BE2C (cell line): Measurements from ENCODE around the gene LRG1.

ENCODE experiments used
- DNase-seq: peaks from one replicate; pipeline ENCODE4 v3.0.0-alpha.2; 2020
- H3K27me3 ChIP-seq: fragments of 250-450 bp; sonication (Bioruptor Pico); 2 replicates; pipeline ENCODE4 v1.5.1; 2020; ENCODE audit warnings: mild to moderate bottlenecking
- H3K36me3 ChIP-seq: fragments of 250-450 bp; sonication (Bioruptor Pico); 2 replicates; pipeline ENCODE4 v1.5.1; 2020; ENCODE audit warnings: mild to moderate bottlenecking
- H3K4me1 ChIP-seq: fragments of 250-450 bp; sonication (Bioruptor Pico); 2 replicates; pipeline ENCODE4 v1.5.1; 2020
- H3K4me3 ChIP-seq: 2 replicates; pipeline ENCODE4 v1.5.1; 2011; ENCODE audit warnings: low read depth, low read length
- H3K9me3 ChIP-seq: fragments of 250-450 bp; sonication (Bioruptor Pico); 2 replicates; pipeline ENCODE4 v1.5.1; 2020
- CTCF ChIP-seq: IDR thresholded peaks from 2 replicates; pipeline ENCODE4 v1.5.1; 2012; ENCODE audit warnings: mild to moderate bottlenecking, low read depth, low read length

Gene LRG1

DNA sequence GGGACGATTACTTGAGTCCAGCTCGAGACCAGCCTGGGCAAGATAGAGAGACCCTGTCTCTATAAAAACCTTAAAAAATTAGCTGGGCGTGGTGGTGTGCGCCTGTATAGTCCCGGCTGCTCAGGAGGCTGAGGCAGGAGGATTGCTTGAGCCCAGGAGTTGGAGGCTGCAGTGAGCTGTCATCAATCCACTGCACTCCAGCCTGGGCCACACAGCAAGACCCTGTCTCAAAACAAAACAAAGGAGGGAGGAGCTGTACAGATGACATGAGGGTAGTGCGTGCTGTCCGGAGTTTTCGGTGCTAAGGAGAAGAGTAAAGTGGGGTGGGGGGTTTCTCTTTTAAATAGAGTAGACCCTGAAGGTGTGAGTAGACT lies 45.2 kb downstream of the LRG1 start:
- no peak for DNase-seq
- Histone ChIP-seq H3K4me1 (no peaks in the 10 kb centered on the region), H3K27me3 (no peaks in the 10 kb centered on the region), H3K9me3 (peaks cover 6% of the 10 kb centered on the region; the same call in 1 of the 2 replicates), H3K36me3 (peaks cover 70% of the 10 kb centered on the region), H3K4me3 (no peak overlapping the region)
- TF ChIP-seq CTCF, result no peak

- TF ChIP-seq CTCF, result no peak
- Histone ChIP-seq H3K36me3 (peaks cover 76% of the 10 kb centered on the region), H3K4me1 (no peaks in the 10 kb centered on the region), H3K27me3 (no peaks in the 10 kb centered on the region), H3K4me3 (no peak overlapping the region), H3K9me3 (peaks cover 6% of the 10 kb centered on the region; the same call in 1 of the 2 replicates)
- DNase-seq, result no peak
These were observed 45.7 kb downstream of the LRG1 start for GRCh38 chr19:4493929-4494690.

DNA sequence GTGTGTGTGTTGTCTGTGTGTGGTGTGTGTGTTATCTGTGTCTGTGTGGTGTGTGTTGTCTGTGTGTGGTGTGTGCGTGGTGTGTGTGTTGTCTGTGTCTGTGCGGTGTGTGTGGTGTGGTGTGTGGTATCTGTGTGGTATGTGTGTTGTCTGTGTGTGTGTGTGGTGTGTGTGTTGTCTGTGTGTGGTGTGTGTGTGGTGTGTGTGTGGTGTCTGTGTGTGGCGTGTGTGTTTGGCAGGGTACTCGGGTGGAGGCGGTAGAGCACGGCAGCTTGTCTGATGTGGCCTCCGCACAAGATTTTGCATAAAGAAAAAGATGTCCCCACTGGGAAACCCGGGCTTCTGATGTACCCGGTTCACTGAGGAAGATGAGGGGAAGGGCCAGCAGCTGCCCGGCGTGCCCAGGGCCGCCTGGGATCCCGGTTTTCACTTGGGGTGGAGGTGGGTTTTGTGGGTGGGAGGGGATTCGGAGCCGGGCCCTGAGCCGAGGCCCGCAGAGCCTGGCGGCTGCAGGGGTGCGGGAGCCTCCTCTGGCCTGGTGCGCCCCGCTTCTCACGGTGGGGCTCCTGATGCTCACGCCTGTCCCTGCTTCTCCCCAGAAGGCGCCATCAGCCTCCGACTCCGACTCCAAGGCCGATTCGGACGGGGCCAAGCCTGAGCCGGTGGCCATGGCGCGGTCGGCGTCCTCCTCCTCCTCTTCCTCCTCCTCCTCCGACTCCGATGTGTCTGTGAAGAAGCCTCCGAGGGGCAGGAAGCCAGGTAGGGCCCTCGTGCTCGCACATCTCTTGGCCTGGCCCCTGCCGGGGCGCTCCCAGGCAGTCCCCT lies 46.5 kb downstream of the LRG1 start:
- no peak for DNase-seq
- H3K36me3 ChIP-seq, result peaks cover 78% of the 10 kb centered on the region
- TF ChIP-seq CTCF, result no peak

DNA sequence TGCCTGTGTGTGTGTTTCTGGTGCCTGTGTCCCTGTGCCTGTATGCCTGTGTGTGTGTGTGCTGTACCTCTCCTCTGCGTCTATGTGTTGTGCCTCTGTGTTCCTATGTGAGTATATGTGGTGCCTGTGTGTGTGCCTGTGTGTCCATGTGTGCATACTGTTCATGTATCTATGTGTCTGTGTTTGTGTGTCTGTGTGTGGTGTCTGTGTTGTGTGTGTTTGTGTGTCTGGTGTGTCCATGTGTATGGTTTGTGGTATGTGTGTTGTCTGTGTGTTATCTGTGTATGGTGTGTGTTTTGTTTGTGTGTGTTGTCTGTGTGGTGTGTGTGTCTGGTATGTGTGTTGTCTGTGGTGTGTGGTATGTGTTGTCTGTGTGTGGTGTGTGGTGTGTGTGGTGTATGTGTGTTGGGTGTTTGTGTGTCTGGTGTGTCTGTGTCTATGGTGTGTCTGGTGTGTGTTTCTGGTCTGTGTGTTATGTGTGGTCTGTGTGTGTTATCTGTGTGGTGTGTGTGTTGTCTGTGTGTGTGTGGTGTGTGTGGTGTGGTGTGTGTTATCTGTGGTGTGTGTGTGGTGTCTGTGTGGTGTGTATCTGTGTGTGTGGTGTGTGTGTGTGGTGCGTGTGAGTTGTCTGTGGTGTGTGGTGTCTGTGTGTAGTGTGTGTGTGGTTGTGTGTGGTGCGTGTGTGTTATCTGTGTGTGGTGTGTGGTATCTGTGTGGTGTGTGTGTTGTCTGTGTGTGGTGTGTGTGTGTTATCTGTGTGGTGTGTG lies 47.3 kb downstream of the LRG1 start:
- no peaks in the 10 kb centered on the region for H3K4me1 ChIP-seq
- peaks cover 72% of the 10 kb centered on the region for H3K36me3 ChIP-seq
- no peaks in the 10 kb centered on the region for H3K27me3 ChIP-seq
- DNase-seq, result no peak
- no peak for TF ChIP-seq CTCF
- H3K9me3 ChIP-seq, result peaks cover 6% of the 10 kb centered on the region; the same call in 1 of the 2 replicates
- no peak overlapping the region for H3K4me3 ChIP-seq

More for the DNA sequence above, 46.5 kb downstream of the LRG1 start:
- Histone ChIP-seq H3K4me3 (no peak overlapping the region), H3K27me3 (no peaks in the 10 kb centered on the region), H3K9me3 (peaks cover 6% of the 10 kb centered on the region; the same call in 1 of the 2 replicates), H3K4me1 (no peaks in the 10 kb centered on the region)

- no peak for DNase-seq
- H3K4me1 ChIP-seq, result no peaks in the 10 kb centered on the region
These were observed 48.4 kb downstream of the LRG1 start for GRCh38 chr19:4491446-4491845.

More at GRCh38 chr19:4491446-4491845, 48.4 kb downstream of the LRG1 start:
- H3K36me3 ChIP-seq, result peaks cover 68% of the 10 kb centered on the region
- peaks cover 6% of the 10 kb centered on the region; the same call in 1 of the 2 replicates for H3K9me3 ChIP-seq
- no peak overlapping the region for H3K4me3 ChIP-seq
- TF ChIP-seq CTCF, result no peak
- H3K27me3 ChIP-seq, result no peaks in the 10 kb centered on the region
